ENCODE results near the gene MPRIP.

DNA sequence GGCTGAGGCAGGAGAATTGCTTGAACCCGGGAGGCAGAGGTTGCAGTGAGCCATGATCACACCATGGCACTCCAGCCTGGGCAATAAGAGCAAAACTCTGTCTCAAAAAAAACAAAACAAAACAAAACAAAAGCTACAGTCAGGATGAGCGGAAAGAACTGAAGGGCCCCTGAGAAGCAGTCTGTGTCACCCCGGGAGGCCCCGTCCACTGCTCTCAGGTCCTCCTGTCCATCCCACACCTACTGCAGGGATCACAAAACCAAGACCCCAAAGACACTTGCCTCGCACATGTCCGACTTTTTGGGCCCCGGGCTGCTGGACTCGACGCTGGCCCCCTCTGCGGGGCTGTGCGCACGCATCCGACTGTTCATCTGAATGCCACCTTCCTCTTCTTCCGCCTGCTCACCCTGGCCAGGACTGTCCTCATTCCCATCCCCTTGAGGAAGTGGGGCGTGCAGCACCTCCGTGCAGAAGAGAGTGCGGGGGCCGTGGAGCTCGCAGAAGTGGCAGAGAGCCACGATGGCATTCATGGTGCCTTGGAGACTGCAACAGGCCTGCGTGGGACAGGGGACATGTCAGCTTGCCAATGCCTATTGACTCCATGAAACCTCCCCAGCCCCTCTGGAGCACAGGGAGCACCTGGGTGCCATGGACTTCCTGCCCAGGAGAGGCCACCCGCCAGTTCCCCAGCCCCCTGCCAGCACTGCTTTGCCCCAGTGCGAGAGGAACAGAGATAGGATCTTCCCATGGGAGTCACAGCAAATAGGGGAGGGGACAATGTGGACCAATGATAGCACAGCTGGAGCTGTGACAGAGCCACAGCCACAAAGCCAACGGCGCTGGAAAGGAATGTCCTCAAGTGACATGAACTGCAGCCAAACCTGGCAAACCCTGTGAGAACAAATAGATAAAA is 185.6 kb downstream of the MPRIP start:
- TF ChIP-seq YY1 (IDR thresholded peaks at IDR 0.05; ENCODE audit: low read depth) (no peak), TCF12 (IDR thresholded peaks at IDR 0.05; ENCODE audit: low read depth) (no peak), TAF1 (IDR thresholded peaks at IDR 0.05; ENCODE audit: low read depth) (no peak), RAD21 (IDR thresholded peaks at IDR 0.05; ENCODE audit: low read depth) (no peak)
- TF ChIP-seq, protein P1, sequence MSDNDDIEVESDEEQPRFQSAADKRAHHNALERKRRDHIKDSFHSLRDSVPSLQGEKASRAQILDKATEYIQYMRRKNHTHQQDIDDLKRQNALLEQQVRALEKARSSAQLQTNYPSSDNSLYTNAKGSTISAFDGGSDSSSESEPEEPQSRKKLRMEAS (IDR thresholded peaks at IDR 0.05) = no peak
- TF ChIP-seq, protein P2, sequence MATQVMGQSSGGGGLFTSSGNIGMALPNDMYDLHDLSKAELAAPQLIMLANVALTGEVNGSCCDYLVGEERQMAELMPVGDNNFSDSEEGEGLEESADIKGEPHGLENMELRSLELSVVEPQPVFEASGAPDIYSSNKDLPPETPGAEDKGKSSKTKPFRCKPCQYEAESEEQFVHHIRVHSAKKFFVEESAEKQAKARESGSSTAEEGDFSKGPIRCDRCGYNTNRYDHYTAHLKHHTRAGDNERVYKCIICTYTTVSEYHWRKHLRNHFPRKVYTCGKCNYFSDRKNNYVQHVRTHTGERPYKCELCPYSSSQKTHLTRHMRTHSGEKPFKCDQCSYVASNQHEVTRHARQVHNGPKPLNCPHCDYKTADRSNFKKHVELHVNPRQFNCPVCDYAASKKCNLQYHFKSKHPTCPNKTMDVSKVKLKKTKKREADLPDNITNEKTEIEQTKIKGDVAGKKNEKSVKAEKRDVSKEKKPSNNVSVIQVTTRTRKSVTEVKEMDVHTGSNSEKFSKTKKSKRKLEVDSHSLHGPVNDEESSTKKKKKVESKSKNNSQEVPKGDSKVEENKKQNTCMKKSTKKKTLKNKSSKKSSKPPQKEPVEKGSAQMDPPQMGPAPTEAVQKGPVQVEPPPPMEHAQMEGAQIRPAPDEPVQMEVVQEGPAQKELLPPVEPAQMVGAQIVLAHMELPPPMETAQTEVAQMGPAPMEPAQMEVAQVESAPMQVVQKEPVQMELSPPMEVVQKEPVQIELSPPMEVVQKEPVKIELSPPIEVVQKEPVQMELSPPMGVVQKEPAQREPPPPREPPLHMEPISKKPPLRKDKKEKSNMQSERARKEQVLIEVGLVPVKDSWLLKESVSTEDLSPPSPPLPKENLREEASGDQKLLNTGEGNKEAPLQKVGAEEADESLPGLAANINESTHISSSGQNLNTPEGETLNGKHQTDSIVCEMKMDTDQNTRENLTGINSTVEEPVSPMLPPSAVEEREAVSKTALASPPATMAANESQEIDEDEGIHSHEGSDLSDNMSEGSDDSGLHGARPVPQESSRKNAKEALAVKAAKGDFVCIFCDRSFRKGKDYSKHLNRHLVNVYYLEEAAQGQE (IDR thresholded peaks at IDR 0.05; ENCODE audit: low read depth) = no peak

Data from Ishikawa (cell line).